Measurements from ENCODE around the gene SMAD5. TPM values are rescaled to one million over a fixed set of nuclear protein-coding genes. Genes with fewer than 3 reads are reported as not detected.
A peak's percentile ranks its signal among the peaks of the same experiment; 100 is the strongest.

The SMAD5 gene
- total and polyA plus RNA-seq, 7 donors = 9.2 to 49.6 (median 35.8) TPM

DNA sequence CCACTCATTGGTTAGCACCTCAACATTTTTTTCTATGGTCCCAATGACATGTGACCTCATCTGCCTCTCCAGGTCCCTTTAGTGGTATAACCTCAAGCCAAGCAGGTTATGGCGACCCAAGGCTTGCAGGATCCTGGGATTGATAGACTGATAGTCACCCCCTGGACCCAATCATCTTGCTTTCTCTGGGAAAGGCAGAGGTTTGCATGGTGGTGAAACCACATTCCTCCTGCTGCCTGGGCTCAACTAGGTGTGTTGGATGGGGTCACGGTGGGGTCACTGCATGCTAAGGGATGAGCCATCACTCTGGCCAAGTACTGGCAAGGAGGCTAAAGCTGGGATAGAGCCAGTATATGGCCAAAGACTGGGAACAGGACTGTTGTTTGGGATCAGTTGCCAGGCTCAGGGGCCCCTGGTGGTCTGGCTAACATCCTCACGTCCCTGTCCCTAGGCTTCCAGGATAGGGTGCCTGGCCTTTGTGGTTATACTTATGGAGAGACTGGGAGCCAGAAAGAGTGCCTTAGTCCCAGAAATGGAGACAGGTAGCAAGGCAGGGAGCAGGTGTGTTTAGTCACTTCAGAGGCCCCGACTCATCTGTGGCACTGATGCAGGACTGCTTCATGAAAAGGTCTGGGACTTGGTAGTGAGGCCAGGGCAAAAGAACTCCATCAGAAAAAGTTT lies 65.0 kb downstream of the SMAD5 start:
- no peak for ATAC-seq
- intact Hi-C loops (cut with DNase I) = no loop called here
- no peak for DNase-seq
- Histone ChIP-seq H3K27me3 (ENCODE audit: insufficient read depth in 3 of 3, low read length in 2 of 3) (peaks cover 0 to 12% (median 0%) of the 10 kb centered on the region in 3 donors), H3K4me1 (peaks cover 2% of the 10 kb centered on the region), H3K36me3 (ENCODE audit: insufficient read depth in 1 of 2, low read depth in 1 of 2) (no peaks in the 10 kb centered on the region), H3K9me3 (no peaks in the 10 kb centered on the region), H3K4me3 (no peak overlapping the region), H3K27ac (no peak overlapping the region)
- 88 to 97% (median 96%) methylated on average over 4 of the region's 4 CpGs for WGBS, 3 donors
- no peak for TF ChIP-seq CTCF (IDR thresholded peaks at IDR 0.05)

DNA sequence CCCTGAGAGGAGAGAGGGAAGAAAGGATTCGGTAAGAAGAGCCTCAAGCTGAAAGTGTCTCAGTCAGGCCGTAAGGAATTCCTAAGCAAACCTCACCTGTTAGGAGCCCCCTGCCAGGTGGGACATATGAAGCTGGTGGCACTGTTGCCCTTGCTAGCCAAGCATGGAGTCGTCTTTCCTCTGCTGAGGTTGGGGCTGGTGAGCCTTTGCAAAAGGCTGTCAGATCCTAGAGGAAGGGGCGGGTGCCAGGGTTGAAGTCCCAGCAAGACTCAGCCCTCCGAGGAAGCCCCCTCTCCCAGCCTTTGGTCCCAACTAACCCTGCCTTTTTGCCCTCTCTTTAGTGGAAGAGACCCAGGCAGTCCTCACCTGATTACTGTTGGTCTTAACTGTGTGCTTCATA lies 65.8 kb downstream of the SMAD5 start:
- intact Hi-C loops (cut with DNase I) = no loop called here
- 77 to 94% (median 84%) methylated on average over 5 of the region's 5 CpGs for WGBS, 3 donors
- Histone ChIP-seq H3K9me3 (no peaks in the 10 kb centered on the region), H3K4me1 (no peaks in the 10 kb centered on the region), H3K27ac (no peak overlapping the region), H3K36me3 (ENCODE audit: insufficient read depth in 1 of 2, low read depth in 1 of 2) (no peaks in the 10 kb centered on the region), H3K4me3 (no peak overlapping the region), H3K27me3 (ENCODE audit: insufficient read depth in 3 of 3, low read length in 2 of 3) (peaks cover 0 to 7% (median under 1%) of the 10 kb centered on the region in 3 donors)
- ATAC-seq (no peak), DNase-seq (no peak)
- TF ChIP-seq CTCF (IDR thresholded peaks at IDR 0.05) = no peak

DNA sequence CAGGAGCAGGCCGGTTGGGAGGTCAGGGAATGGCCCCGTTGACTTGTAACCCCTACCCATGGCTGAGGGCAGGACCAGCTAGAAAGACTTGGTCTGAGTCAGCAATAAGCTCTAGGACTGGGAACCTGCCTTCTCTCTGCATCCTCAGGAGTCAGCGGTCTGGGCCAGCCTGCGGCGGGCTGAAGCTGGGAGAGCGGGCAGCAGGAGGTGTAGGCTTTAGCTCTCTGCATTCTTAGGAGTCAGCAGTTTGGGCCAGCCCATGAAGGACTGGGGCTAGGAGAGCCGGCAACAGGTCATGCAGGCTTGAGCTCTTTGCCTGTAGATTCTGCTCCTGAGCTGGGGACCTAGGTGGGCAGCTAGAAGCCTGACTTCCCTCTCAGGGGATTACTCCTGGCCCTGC lies 66.8 kb downstream of the SMAD5 start:
- no peak for TF ChIP-seq CTCF (IDR thresholded peaks at IDR 0.05)
- ATAC-seq = peak in 1 of 4 donors; percentile 24
- no peak overlapping the region for H3K4me3 ChIP-seq
- H3K27me3 ChIP-seq (ENCODE audit: insufficient read depth in 3 of 3, low read length in 2 of 3) = peaks cover 0 to 4% (median 0%) of the 10 kb centered on the region in 3 donors
- H3K9me3 ChIP-seq = no peaks in the 10 kb centered on the region
- DNase-seq = no peak
- H3K36me3 ChIP-seq (ENCODE audit: insufficient read depth in 1 of 2, low read depth in 1 of 2) = no peaks in the 10 kb centered on the region
- 92 to 97% (median 93%) methylated on average over 7 of the region's 7 CpGs for WGBS, 3 donors
- intact Hi-C loops (cut with DNase I) = no loop called here
- H3K4me1 ChIP-seq = no peaks in the 10 kb centered on the region
- no peak overlapping the region for H3K27ac ChIP-seq

- intact Hi-C loops (cut with DNase I) = no loop called here
- DNase-seq = no peak
- Histone ChIP-seq H3K36me3 (ENCODE audit: insufficient read depth in 1 of 2, low read depth in 1 of 2) (no peaks in the 10 kb centered on the region), H3K9me3 (no peaks in the 10 kb centered on the region), H3K4me3 (no peak overlapping the region), H3K27ac (no peak overlapping the region), H3K4me1 (no peaks in the 10 kb centered on the region), H3K27me3 (ENCODE audit: insufficient read depth in 3 of 3, low read length in 2 of 3) (peaks cover 0 to 4% (median 0%) of the 10 kb centered on the region in 3 donors)
- ATAC-seq = peak in 1 of 4 donors; percentile 42
- WGBS, 3 donors = 48 to 65% (median 61%) methylated on average over 4 of the region's 4 CpGs
- no peak for TF ChIP-seq CTCF (IDR thresholded peaks at IDR 0.05)
These were observed 67.5 kb downstream of the SMAD5 start for GRCh38 chr5:136200130-136200529.

- H3K4me3 ChIP-seq = no peak overlapping the region
- 74 to 86% (median 82%) methylated on average over 3 of the region's 3 CpGs for WGBS, 3 donors
- peaks cover 0 to 4% (median 0%) of the 10 kb centered on the region in 3 donors for H3K27me3 ChIP-seq (ENCODE audit: insufficient read depth in 3 of 3, low read length in 2 of 3)
- intact Hi-C loops (cut with DNase I) = no loop called here
- peaks cover 3% of the 10 kb centered on the region for H3K9me3 ChIP-seq
- H3K36me3 ChIP-seq (ENCODE audit: insufficient read depth in 1 of 2, low read depth in 1 of 2) = no peaks in the 10 kb centered on the region
- DNase-seq = no peak
- TF ChIP-seq CTCF (IDR thresholded peaks at IDR 0.05) = no peak
- no peaks in the 10 kb centered on the region for H3K4me1 ChIP-seq
- no peak for ATAC-seq
- H3K27ac ChIP-seq = no peak overlapping the region
These were observed 68.1 kb downstream of the SMAD5 start for GRCh38 chr5:136200761-136201160.

All from psoas muscle (tissue), 8 donors.